Stimulated activated CD8-positive, alpha-beta memory T cell treated with anti-CD3 and anti-CD28 coated beads, Interleukin-7, amount 100 ng/mL, for 48 hours (primary cell): Measurements from ENCODE around the gene ATG4D.
"Not testable (repeated sequence)": the region's sequence is repeated elsewhere in the genome, so short reads cannot be mapped to it uniquely, and the experiment has no call there.

Experiments used
- DNase-seq, 2 donors: peaks; one replicate each; pipeline ENCODE4 v3.0.0-alpha.2; 2020; ENCODE audit warnings: low read depth in 1 of 2; ENCODE audit errors: extremely low read depth in 1 of 2

ATG4D gene

DNA sequence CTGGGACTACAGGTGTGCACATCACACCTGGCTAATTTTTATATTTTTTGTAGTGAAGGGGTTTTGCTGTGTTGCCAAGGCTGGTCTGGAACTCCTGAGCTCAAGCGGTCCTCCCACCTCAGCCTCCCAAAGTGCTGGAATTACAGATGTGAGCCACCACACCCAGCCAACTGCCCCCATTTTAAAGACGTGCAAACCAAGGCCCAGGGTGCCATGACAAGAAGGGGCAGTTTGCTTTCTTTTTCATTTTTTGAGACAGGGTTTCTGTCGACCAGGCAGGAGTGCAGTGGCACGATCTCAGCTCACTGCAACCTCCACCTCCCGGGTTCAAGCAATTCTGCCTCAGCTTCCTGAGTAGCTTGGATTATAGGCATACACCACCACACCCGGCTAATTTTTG, 30.1 kb downstream of the ATG4D start:
- not testable (repeated sequence) for DNase-seq

DNA sequence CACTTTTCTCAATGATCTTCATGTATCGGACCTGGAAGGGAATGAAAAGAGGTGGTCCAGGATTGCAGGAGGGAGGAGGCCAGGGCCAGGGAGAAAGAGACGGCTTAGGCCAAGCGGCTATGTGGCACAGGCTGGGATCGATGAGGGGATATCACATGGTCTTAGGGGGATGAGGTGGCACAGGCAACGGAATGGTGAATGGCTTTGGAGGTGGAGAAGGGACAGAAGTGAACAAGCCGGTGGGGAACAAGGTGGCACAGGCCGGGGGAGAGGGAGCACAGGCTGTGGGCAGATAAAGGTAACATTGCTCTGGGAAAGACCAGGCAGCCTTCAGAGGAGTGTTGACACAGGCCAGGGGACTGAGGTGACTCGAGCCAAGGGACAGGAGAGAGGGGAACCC, 30.8 kb downstream of the ATG4D start:
- DNase-seq = no peak

DNA sequence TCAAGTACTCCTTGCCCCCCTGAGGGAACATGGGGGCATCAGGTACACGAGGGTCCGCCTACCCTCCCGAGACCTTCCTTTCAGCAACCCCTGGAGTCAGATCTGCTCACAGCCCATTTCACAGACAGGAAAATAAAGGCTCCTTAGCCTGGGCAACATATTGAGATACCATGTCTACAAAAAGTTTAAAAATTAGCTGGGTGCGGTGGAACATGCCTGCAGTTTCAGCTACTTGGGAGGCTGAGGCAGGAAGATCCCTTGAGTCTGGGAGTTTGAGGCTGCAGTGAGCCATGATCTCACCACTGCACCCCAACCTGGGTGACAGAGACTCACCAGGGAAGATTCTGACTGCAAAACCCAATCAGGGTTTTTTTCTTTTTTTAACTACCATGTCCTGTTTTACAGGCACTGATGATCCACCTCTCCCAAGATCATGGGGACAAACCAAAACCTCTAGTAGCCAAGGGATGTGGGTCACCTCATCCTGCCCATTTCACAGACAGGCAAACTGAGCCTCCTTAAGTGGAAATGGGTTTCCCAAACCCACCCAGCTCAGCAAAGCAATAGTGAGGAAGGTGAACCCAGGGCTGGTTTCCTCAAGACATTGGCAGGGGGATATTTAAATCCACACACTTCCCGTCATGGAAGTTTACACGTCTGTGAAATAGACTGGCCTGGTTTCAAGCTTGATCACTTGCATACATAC, 31.5 kb downstream of the ATG4D start:
- DNase-seq = no peak

DNA sequence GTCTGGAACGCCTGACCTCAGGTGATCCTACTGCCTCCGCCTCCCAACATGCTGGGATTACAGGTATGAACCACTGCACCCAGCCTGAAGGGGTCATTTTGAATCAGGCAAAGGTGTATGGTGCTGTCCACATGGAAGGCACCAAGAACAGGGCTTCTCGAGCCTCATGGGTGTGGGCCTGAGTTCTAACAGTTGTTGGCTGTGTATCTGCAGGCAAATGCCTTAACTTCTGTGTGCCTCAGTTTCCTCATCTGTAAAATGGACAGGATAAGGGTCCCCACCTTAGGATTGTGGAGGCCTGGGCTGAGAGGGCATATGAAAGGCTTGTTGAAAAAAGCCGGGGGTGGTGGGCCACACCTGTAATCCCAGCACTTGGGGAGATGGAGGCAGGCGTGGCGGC, 34.2 kb downstream of the ATG4D start:
- DNase-seq = no peak

DNA sequence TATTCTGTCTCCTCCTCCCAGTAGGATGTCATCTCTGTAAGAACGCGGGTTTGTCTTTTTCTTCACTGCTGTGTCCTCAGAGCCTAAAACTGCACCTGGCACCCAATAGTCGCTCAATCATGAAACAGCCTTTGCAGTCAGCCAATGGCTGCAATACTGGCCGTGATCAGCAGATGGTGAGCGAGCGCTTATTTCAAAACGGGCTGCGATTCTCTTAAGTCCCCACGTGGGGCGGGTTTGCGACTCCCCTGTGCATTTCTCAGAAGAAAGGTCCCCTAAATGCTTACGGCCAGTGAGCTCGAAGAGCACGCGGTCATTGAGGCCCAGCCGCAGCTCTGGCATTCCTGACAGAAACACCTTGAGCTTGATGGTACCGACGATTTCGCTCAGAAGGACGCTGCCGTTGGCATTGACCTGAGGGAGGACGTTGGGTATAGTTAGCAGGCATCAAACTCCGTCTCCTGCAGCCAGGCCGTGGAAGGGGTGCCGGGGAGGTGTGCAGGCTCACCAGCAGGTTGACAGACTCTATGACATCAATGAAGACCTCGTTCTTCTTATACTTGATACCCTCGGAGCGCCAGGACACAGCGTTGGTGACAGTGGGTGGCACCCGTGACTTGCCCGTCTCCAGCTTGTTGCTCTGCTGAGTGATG, 37.4 kb downstream of the ATG4D start:
- peak in 1 of 2 donors; percentile 83 for DNase-seq

DNA sequence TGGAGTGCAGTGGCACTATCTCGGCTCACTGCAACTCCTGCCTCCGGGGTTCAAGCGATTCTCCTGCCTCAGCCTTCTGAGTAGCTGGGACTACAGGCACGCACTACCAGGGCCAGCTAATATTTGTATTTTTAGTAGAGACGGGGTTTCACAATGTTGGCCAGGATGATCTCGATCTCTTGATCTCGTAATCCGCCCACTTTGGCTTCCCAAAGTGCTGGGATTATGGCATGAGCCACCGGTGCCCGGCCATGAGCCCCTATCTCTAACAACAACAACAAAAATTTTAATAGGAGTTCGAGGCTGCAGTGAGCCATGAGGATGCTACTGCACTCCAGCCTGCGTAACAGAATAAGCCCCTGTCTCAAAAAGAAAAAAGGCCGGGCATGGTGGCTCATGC, 38.4 kb downstream of the ATG4D start:
- DNase-seq = no peak

DNA sequence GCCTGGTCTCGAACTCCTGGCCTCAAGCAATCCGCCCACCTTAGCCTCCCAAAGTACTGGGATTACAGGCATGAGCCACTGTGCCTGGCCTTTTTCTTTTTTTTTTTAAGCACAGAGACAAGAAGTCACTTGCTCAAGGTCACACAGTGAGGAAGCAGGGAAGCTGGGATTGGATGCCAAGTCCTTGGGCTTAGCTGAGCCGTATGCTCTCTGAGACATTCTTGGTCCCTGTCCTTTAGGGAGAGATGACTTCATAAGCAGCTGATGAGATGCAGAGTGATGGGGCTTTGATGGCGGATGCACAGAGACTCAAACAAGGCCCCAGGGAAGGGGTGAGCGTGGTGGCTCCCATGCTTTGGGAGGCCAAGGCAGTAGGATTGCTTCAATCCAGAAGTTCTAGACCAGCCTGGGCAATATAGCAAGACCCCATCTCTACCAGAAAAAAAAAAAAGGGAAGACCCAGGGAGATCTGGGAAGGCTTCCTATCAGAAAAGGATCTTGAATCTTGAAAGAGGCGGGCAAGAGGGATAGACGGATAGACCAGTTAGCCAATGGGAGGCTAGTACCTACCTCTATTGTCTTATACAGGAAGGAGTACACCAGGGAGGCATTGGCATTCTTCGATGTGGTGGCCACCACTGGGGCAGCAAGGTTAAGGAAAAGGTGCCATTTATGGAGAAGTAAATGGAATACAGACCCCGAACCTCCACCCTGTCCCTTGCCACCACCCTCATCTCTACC, 39.5 kb downstream of the ATG4D start:
- DNase-seq = no peak

DNA sequence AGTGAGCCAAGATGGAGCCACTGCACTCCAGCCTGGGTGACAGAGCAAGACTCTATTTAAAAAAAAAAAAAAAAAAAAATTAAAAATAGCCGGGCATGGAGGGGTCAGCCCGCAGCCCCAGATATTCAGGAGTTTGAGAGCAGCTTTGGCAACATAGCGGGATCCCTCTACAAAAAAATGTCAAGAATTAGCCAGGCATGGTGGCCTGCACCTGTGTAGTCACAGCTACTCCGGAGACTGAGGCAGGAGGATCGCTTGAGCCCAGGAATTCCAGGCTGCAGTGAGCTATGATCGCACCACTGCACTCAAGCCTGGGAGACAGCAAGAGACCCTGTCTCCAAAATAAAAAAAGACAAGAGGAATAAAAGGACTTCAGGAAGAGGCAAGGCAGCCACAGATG, 42.7 kb downstream of the ATG4D start:
- DNase-seq = no peak

DNA sequence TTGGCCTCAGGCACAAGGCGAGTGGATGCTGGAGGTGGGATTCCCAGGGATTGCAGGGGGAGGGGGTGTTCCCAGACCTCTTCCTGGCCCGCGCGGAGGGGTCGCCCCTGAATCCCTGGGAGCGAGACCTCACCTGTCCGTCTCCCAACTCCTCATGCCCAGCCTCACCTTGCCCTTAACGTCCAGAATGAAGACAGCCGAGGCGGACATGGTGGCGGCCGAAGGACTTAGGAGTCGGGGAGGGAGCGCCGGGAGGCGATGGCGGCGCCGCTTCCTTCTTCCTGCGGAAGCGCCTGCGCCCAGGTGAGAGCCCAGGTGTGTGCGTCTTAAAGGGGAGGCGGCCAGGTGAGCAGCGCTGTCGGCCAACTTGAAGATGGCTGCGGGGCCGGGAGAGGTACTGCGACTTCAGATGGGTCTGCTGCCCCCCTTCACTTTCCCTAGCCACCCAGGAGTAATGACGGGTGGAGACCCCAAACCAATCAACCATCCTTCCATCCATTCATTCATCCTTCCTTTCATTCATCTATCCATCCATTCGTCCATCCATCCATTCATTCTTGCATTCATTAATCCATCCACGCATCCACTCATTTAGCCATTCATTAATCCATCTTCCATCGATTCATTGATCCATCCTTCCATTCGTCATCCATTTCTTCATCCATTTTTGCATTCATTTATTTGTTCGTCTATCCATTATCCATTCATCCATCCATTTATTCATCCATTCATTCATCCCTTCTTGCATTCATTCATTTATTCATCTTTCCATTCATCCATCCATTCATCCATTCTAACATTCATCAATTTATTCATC, 43.5 kb downstream of the ATG4D start, which contains the start of gene AP1M2:
Gene AP1M2 (minus strand): TSS at position 291 of the 817 bp plus-strand sequence. CDS start 81 bp downstream, at position 210.
- no peak for DNase-seq

DNA sequence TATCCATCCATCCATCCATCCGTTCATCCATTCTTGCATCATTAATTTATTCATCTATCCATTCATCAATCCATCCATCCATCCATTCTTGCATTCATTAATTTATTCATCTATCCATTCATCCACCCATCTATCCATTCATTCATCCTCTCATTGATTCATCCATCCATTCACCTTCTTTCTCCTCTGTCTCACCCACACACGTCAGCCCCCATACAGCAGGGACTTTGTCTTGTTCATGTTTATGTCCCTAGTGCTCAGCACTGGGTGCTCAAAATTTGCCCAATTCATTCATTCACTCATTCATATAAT, 44.1 kb downstream of the ATG4D start:
- no peak for DNase-seq

DNA sequence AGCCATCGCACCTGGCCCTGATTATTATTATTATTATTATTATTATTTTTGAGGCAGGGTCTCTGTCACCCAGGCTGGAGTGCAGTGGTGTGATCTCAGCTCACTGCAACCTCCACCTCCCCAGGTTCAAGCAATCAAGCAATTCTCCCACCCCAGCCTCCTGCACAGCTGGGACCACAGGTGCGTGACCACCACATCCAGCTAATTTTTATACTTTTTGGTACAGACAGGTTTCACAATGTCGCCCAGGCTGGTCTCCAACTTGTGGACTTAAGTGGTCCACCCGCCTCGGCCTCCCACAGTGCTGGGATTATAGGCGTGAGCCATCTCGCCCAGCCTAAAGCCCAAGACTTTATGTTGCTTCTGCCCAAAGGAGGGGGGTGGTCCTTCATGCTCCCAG, 49.4 kb downstream of the ATG4D start:
- no peak for DNase-seq

DNA sequence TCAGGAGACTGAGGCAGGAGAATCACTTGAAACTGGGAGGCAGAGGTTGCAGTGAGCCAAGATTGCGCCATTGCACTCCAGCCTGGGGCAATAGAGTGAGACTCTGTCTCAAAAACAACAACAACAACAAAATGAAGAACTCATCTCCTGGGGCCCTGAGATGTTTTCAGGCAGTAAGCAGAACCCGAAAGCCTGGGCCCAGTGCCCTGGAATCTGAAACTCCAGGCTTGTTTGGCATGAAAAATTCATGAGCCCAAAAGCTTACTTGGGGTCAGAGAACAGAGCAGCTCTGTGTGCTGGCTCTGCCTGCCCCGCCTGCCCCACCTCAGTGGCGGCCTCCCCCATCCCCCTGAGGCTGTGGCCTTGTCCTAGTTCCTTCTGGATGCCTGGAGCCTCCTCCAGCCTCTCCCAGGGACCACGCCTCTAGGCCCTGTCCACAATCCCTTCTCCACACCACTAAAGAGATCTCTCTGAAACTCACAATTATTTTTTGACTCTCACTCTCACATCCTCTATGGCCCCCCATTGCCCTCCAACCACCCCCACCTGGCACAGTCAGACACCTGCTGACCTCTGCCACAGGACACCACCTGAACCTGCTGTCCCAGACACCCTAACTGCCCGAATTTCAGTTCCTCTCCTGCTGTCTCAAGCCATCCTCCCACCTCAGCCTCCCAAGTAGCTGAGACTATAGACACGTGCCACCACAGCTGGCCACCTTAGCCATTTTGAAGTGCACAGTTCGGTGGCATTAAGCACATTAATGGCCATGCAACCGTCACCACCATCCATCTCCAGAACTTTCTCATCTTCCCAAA, 50.3 kb downstream of the ATG4D start:
- DNase-seq = no peak

DNA sequence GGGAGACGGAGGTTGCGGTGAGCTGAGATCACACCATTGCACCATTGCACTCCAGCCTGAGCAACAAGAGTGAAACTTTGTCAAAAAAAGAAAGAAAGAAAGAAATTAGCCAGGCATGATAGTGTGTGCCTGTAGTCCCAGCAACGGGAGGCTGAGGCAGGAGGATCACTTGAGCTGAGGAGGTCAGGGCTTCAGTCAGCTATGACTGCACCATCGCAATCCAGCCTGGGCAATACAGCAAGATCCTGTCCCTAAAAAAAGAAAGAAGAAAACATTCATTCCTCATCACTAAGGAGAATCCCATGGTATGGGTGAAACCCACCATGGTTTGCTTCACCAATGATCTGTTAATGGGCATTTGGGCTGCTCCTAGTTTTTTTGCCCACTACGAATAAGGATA, 56.4 kb downstream of the ATG4D start:
- no peak for DNase-seq

DNA sequence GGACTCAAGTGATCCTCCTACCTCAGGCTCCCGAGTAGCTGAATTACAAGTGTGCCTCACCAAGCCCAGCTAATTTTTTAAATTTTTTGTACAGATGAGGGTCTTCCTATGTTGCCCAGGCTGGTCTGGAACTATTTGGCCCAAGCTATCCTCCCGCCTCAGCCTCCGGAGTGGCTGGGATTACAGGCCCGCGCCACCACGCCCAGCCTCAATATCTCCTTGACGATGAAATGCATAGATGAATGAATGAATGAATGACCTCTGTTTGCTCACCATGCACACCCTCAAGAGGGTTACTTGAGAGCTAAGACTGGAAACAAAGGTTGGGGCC, 58.3 kb downstream of the ATG4D start:
- no peak for DNase-seq

DNA sequence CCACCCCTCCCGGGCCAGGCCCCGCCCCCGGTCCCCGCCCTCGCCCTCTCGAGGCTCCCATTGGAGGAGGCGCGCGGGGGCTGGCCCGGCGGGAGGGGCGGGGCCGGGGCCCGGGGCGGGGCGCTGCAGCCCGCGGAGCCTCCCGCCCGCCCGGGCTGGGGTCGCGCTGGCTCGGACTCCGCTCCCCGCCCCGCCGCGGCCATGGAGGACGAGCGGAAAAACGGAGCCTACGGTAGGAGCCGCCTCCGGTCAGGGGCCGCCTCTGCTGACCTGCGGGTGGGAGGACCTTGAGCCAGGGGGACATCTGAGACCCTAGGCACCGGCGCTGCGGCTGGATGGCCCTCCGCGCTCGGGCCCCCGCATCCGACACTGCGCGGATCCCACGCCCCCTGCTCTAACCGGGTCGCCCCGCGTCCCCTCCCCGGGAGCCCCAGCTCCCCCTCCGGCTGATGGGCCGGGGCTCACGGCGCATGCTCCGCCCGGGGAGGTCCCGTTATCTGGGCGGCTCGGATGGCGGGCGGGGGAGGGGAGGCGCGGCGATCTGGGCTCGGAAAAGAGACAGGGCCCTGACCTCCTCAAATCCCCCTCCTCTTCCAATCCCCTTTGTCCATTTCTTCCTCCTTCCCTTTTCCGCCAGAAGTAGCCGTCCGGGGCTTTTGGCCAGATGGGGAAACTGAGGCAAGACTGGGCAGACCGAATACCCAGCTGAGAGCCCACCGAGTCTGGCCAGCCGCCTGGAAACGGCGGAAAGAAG, 58.8 kb downstream of the ATG4D start:
- DNase-seq = peak; percentile 74 to 80
